K562 (cell line): ENCODE data around the gene ATXN1. TPM values are rescaled to one million over a fixed set of nuclear protein-coding genes. Genes with fewer than 3 reads are reported as not detected.

Source experiments
- ATAC-seq: fragments of 200-7000 bp; cut with Tn5 transposase; 3 replicates; pipeline ENCODE4 v1.9.1; 2020; ENCODE audit warnings: moderate library complexity
- BruUV-seq: library from RNA; stranded (reverse); fragments of 400-500 nt; replicated peaks from 2 replicates; lab custom pipeline; 2021; lab: Mats Ljungman, UMichigan
- CTCF ChIA-PET: fragments of 300-600 bp; formaldehyde crosslinking; extraction: SDS; loops from one replicate; lab custom pipeline; 2021; ENCODE audit warnings: low intra/inter-chr PET ratio; lab: Yijun Ruan, JAX
- POLR2A ChIA-PET: fragments of 300-600, 350-650 bp; sonication (Branson Sonifier 250); formaldehyde crosslinking; extraction: SDS; loops from one replicate; lab custom pipeline; 2021; ENCODE audit warnings: antibody characterized with exemption, inconsistent platforms; lab: Yijun Ruan, JAX
- DNase-seq, 4 experiments: peaks; one replicate each; pipeline versions ENCODE4 v3.0.0 to v3.0.0-alpha.2; 2011 to 2018; ENCODE audit warnings: low spot score in 3 of 4, mixed read lengths in 3 of 4; ENCODE audit errors: extremely low read depth in 1 of 4
- FAIRE-seq: peaks from 2 replicates; lab custom pipeline; 2011; peaks lifted over from hg19 to GRCh38; lab: Jason Lieb, UNC
- H2AFZ ChIP-seq: 2 replicates; pipeline ENCODE4 v1.6.0; 2011; ENCODE audit warnings: low read depth, low read length, control low read depth, inconsistent platforms
- H3K27ac ChIP-seq: fragments of 200-600 bp; 3 replicates; pipeline ENCODE4 v1.8.0; 2011; ENCODE audit warnings: low read depth, mild to moderate bottlenecking, control low read depth, inconsistent platforms, low read length, moderate library complexity, mixed read lengths; ENCODE audit errors: extremely low read depth
- H3K27me3 ChIP-seq, 2 experiments: fragments of 300-600 bp in 1 of 2; 2 replicates in 1 of 2; 3 replicates in 1 of 2; pipeline versions ENCODE4 v1.6.0 to v1.8.0; 2011; ENCODE audit warnings: inconsistent platforms in 2 of 2, low read length in 2 of 2, mild to moderate bottlenecking in 1 of 2, mixed read lengths in 1 of 2, moderate library complexity in 1 of 2; ENCODE audit not compliant: control insufficient read depth in 2 of 2, insufficient read depth in 2 of 2
- H3K36me3 ChIP-seq: fragments of 300-600 bp; 3 replicates; pipeline ENCODE4 v1.8.0; 2011; ENCODE audit warnings: mild to moderate bottlenecking, low read length, inconsistent platforms; ENCODE audit not compliant: control insufficient read depth, insufficient read depth
- H3K4me1 ChIP-seq, 2 experiments: fragments of 200-600 bp in 1 of 2; replicated peaks in 1 of 2; 2 replicates in 1 of 2; 3 replicates in 1 of 2; pipeline versions ENCODE4 v1.5.1 to v1.8.0; 2011; ENCODE audit warnings: inconsistent platforms in 2 of 2, low read length in 2 of 2, mild to moderate bottlenecking in 1 of 2, mixed read lengths in 1 of 2, moderate library complexity in 1 of 2; ENCODE audit not compliant: control insufficient read depth in 2 of 2, insufficient read depth in 2 of 2
- H3K4me2 ChIP-seq: 2 replicates; pipeline ENCODE4 v1.6.1; 2011; ENCODE audit warnings: low read length, control low read depth, inconsistent platforms, mixed read lengths; ENCODE audit not compliant: insufficient read depth
- H3K4me3 ChIP-seq: fragments of 200-600 bp; sonication (generic), shearing (Covaris generic); 2 replicates; pipeline ENCODE4 v1.5.1; 2016; ENCODE audit warnings: control low read depth, inconsistent platforms
- H3K79me2 ChIP-seq: fragments of 200-600 bp; 3 replicates; pipeline ENCODE4 v1.8.0; 2011; ENCODE audit warnings: low read length, inconsistent platforms; ENCODE audit not compliant: control insufficient read depth, insufficient read depth
- H3K9ac ChIP-seq, 2 experiments: 2 replicates each; pipeline versions ENCODE4 v1.6.0 to v1.6.1; 2011; ENCODE audit warnings: low read depth in 2 of 2, low read length in 2 of 2, control low read depth in 1 of 2, inconsistent platforms in 1 of 2, mild to moderate bottlenecking in 1 of 2, mixed read lengths in 1 of 2; ENCODE audit not compliant: insufficient read depth in 1 of 2
- H3K9me1 ChIP-seq: one replicate; pipeline ENCODE4 v1.6.0; 2011; ENCODE audit warnings: inconsistent platforms, mild to moderate bottlenecking, low read length, moderate library complexity; ENCODE audit not compliant: control insufficient read depth, insufficient read depth
- H3K9me3 ChIP-seq: replicated peaks from 2 replicates; pipeline ENCODE4 v1.5.1; 2011; ENCODE audit warnings: low read depth, low read length, inconsistent platforms; ENCODE audit not compliant: control insufficient read depth, insufficient read depth
- H4K20me1 ChIP-seq: replicated peaks from 2 replicates; pipeline ENCODE4 v1.6.1; 2011; ENCODE audit warnings: low read length, inconsistent platforms, mixed read lengths; ENCODE audit not compliant: control insufficient read depth, insufficient read depth
- BACH1 ChIP-seq: fragments of 200-800 bp; sonication (Bioruptor generic); IDR thresholded peaks from 2 replicates; pipeline ENCODE4 v1.6.1; 2016; ENCODE audit warnings: missing genetic modification characterization, missing compliant biosample characterization
- BRF1 ChIP-seq: IDR thresholded peaks from 3 replicates; pipeline ENCODE4 v1.6.1; 2011; ENCODE audit warnings: borderline replicate concordance, mild to moderate bottlenecking; ENCODE audit not compliant: insufficient read length; ENCODE audit errors: extremely low read depth
- CXXC5 ChIP-seq: fragments of 250-450 bp; sonication (Bioruptor Pico); IDR thresholded peaks from 2 replicates; pipeline ENCODE4 v1.8.0; 2022; ENCODE audit warnings: inconsistent platforms, mild to moderate bottlenecking, moderate library complexity
- ELK3 ChIP-seq: fragments of 450-650 bp; formaldehyde crosslinking; IDR thresholded peaks from 2 replicates; pipeline ENCODE4 v1.4.0; 2020; ENCODE audit warnings: mild to moderate bottlenecking
- MBD2 ChIP-seq: sonication (generic); IDR thresholded peaks from 2 replicates; pipeline ENCODE4 v1.6.1; 2016; ENCODE audit warnings: low read depth, borderline replicate concordance
- MYC ChIP-seq, 2 experiments: fragments of 250-450 bp in 1 of 2; sonication (Bioruptor Pico) in 1 of 2; IDR thresholded peaks; 2 replicates each; pipeline versions ENCODE4 v1.5.1 to v1.6.1; 2012 to 2021; ENCODE audit warnings: low read depth in 2 of 2, borderline replicate concordance in 1 of 2, improper control_type of control experiment in 1 of 2, low read length in 1 of 2, mild to moderate bottlenecking in 1 of 2, moderate library complexity in 1 of 2
- SLC30A9 ChIP-seq: fragments of 250-450 bp; sonication (Bioruptor Pico); IDR thresholded peaks from 2 replicates; pipeline ENCODE4 v1.8.0; 2022; ENCODE audit warnings: mild to moderate bottlenecking, moderate library complexity
- SNIP1 ChIP-seq: fragments of 450-650 bp; IDR thresholded peaks from 2 replicates; pipeline ENCODE4 v1.7.1; 2017; ENCODE audit warnings: low read depth, mild to moderate bottlenecking
- TAF1 ChIP-seq: IDR thresholded peaks from 2 replicates; pipeline ENCODE4 v1.6.1; 2011; ENCODE audit warnings: mild to moderate bottlenecking, low read length, moderate library complexity; ENCODE audit not compliant: insufficient read depth, control insufficient read depth, severe bottlenecking; ENCODE audit errors: extremely low read depth
- ZNF146 ChIP-seq: IDR thresholded peaks from one replicate; pipeline ENCODE4 v1.6.1; 2018; ENCODE audit warnings: missing compliant biosample characterization; ENCODE audit not compliant: unreplicated experiment
- WGBS: fragments of 100-300 bp; shearing (Covaris generic); methylation state at CpG from one replicate; pipeline ENCODE4 v1.1.6; 2016; ENCODE audit warnings: low coverage, mixed read lengths; ENCODE audit not compliant: insufficient coverage; ENCODE audit errors: missing lambda C conversion rate; 5-methylcytosine and 5-hydroxymethylcytosine counted together
- in situ Hi-C: fragments of 300-500 bp; cut with MboI; formaldehyde crosslinking; loops from 4 replicates; pipeline ENCODE4 v1.15.0; 2018; ENCODE audit warnings: inconsistent platforms, mixed read lengths
- intact Hi-C: fragments of 100-400 bp; cut with micrococcal nuclease; formaldehyde crosslinking; loops from 2 replicates; pipeline ENCODE4 v1.14.2; 2022
- polyA plus RNA-seq, 8 experiments: library from polyadenylated mRNA; depleted of rRNA in 4 of 8; stranded (reverse) in 5 of 8; unstranded in 3 of 8; fragments of >200 nt; fragmentation: Nextera tagmentation in 2 of 8; fragmentation: Illumina TruSeq in 1 of 8; extraction: Ambion mirVana in 2 of 8; extraction: Trizol in 1 of 8; gene quantifications; 2 replicates each; pipeline versions ENCODE4 v1.2.1 to v1.2.3, GENCODE V29; 2011 to 2014; ENCODE audit warnings: inconsistent platforms in 1 of 8, missing spikeins in 1 of 8
- total RNA-seq, 7 experiments: library from RNA; depleted of rRNA in 6 of 7; stranded (reverse); fragments of >200 nt in 6 of 7; fragmentation: Illumina TruSeq in 2 of 7; extraction: Trizol in 2 of 7; gene quantifications; 2 replicates each; pipeline versions ENCODE4 v1.2.1 to v1.2.3, GENCODE V29; 2011 to 2021; ENCODE audit warnings: low replicate concordance in 1 of 7
- TF ChIP-seq, protein P1 (sequence below): sonication (generic); formaldehyde crosslinking; IDR thresholded peaks from 2 replicates; pipeline ENCODE4 v1.8.1; 2023; ENCODE audit warnings: mild to moderate bottlenecking, missing genetic modification reagents, moderate library complexity

ATXN1 gene
- total and polyA plus RNA-seq, 9 of the 15 experiments (the other 6 are each of a cell fraction or from before 2014, with no cell fraction given) = under 0.01 to 1.2 (median 0.58) TPM

DNA sequence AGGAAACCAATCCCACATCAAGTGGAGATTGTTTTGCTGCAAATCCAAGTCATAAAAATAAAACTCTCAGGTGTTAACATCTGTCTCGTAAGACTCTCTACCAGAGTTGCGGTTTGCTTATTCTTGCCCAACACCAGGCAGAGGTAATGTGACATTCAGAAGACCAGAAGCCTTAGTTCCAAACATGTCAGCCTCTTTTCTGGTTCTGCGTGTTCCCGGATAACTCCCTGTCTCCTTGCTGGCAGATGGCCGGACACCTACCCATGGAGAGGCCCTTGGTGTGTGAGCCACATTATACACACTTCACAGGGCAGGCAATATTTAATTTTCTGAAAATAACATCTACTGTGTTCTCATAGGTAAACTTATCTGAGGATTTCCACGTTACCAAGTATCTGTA is 449.5 kb downstream of the ATXN1 start:
- FAIRE-seq (no peak), ATAC-seq (no peak), DNase-seq (no peak)
- Histone ChIP-seq H3K9me3 (no peaks in the 10 kb centered on the region), H3K36me3 (no peaks in the 10 kb centered on the region), H3K4me3 (no peak overlapping the region), H3K9me1 (no peaks in the 10 kb centered on the region), H3K27me3 (no peaks in the 10 kb centered on the region; a peak in 1 of 5 replicates), H3K4me2 (no peak overlapping the region), H3K4me1 (peaks cover 3 to 8% of the 10 kb centered on the region in 2 experiments; a peak in 3 of 5 replicates), H3K9ac (no peak overlapping the region), H4K20me1 (no peaks in the 10 kb centered on the region), H3K27ac (no peak overlapping the region), H3K79me2 (no peaks in the 10 kb centered on the region), H2AFZ (no peak overlapping the region)
- BruUV-seq = no TSS peak
- TF ChIP-seq BRF1 = no peak
- no peak for TF ChIP-seq ELK3 (CRISPR knock-in tag)
- TF ChIP-seq BACH1 (tag) = no peak
- no peak for TF ChIP-seq CXXC5 (CRISPR knock-in tag)
- no peak for TF ChIP-seq SNIP1
- TF ChIP-seq SLC30A9 (CRISPR knock-in tag) = no peak
- no peak for TF ChIP-seq MBD2
- TF ChIP-seq, protein P1, sequence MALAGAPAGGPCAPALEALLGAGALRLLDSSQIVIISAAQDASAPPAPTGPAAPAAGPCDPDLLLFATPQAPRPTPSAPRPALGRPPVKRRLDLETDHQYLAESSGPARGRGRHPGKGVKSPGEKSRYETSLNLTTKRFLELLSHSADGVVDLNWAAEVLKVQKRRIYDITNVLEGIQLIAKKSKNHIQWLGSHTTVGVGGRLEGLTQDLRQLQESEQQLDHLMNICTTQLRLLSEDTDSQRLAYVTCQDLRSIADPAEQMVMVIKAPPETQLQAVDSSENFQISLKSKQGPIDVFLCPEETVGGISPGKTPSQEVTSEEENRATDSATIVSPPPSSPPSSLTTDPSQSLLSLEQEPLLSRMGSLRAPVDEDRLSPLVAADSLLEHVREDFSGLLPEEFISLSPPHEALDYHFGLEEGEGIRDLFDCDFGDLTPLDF (CRISPR knock-in tag) = no peak
- no peak for TF ChIP-seq TAF1
- TF ChIP-seq ZNF146 (CRISPR knock-in tag) = no peak
- TF ChIP-seq MYC (IDR thresholded peaks at IDR 0.05; ENCODE audit: low read depth, low read length) = no peak
- TF ChIP-seq MYC (CRISPR knock-in tag; IDR thresholded peaks at IDR 0.05; ENCODE audit: borderline replicate concordance, low read depth) = no peak
- ChIA-PET CTCF (no interaction called here), POLR2A (interaction anchor here (1.4 kb wide), 1 partner anchor 10 kb away, joined by 3 read pairs; no protein-coding TSS in a partner anchor)
- in situ Hi-C loops = no loop called here
- WGBS = 68% methylated on average over 6 of the region's 6 CpGs
- intact Hi-C loops = no loop called here
